Spleen (tissue), 7 donors: ENCODE results near the gene SLC38A3.

Experiments used
- CTCF ChIP-seq, 11 experiments: fragments of 200-600 bp in 7 of 11; fragments of 450-650 bp in 4 of 11; sonication (generic) in 4 of 11; IDR thresholded peaks in 8 of 11; conservative IDR thresholded peaks in 3 of 11; 1 replicate in 7 of 11; 2 replicates in 4 of 11; pipeline versions ENCODE4 v1.4.0 to v1.8.0; 2016 to 2021; ENCODE audit warnings: antibody characterized with exemption in 11 of 11, inconsistent platforms in 4 of 11, mild to moderate bottlenecking in 1 of 11
- POLR2AphosphoS5 ChIP-seq, 3 donors: sonication (generic); formaldehyde crosslinking; IDR thresholded peaks; one replicate each; pipeline ENCODE4 v1.5.1; 2017; ENCODE audit warnings: antibody characterized with exemption in 3 of 3
- donor health status: DM: no; HTN: no; CAD: no; lungs with moderate emphysema.
- donor health status: DM: no; HTN: no; CAD: no.
- donor health status: DM: no; HTN: no; CAD: no.

- TF ChIP-seq POLR2AphosphoS5 (IDR thresholded peaks at IDR 0.05) = no peak
- no peak for TF ChIP-seq CTCF (IDR thresholded peaks at IDR 0.05 in 8 of 11, conservative IDR thresholded peaks at IDR 0.05 in 3 of 11)
These were observed 3.3 kb upstream of the SLC38A3 start for GRCh38 chr3:50201573-50202315.
